Pancreas (tissue), 10 donors: Measurements from ENCODE around the gene ENO2. TPM values are rescaled to one million over a fixed set of nuclear protein-coding genes. Genes with fewer than 3 reads are reported as not detected.

ENCODE experiments used
- ATAC-seq, 4 donors: fragments of 200-7000 bp; cut with Tn5 transposase; one replicate each; pipeline versions ENCODE4 v1.8.0 to v1.9.1; 2020; ENCODE audit warnings: mild to moderate bottlenecking in 4 of 4, moderate library complexity in 4 of 4
- DNase-seq, 6 donors: peaks; one replicate each; pipeline ENCODE4 v3.0.0-alpha.2; 2020
- FAIRE-seq: peaks from 2 replicates; lab custom pipeline; 2012; peaks lifted over from hg19 to GRCh38; lab: Jason Lieb, UNC
- H3K27ac ChIP-seq, 4 donors: fragments of 200-600 bp; sonication (generic); 1 replicate in 3 of 4; 2 replicates in 1 of 4; pipeline versions ENCODE4 v1.5.0 to v1.8.0; 2020
- H3K27me3 ChIP-seq, 4 donors: fragments of 200-600 bp; one replicate each; pipeline ENCODE4 v1.8.0; 2021
- H3K36me3 ChIP-seq, 3 donors: fragments of 200-600 bp; sonication (generic) in 1 of 3; one replicate each; pipeline versions ENCODE4 v1.5.0 to v1.8.0; 2020 to 2021
- H3K4me1 ChIP-seq, 3 donors: fragments of 200-600 bp; one replicate each; pipeline ENCODE4 v1.8.0; 2021
- H3K4me3 ChIP-seq, 4 donors: fragments of 200-600 bp; sonication (generic) in 2 of 4; one replicate each; pipeline versions ENCODE4 v1.5.0 to v1.8.0; 2020 to 2021
- H3K9me3 ChIP-seq, 4 donors: fragments of 200-600 bp; one replicate each; pipeline ENCODE4 v1.8.0; 2021
- CTCF ChIP-seq, 4 donors: fragments of 200-600 bp; sonication (generic) in 3 of 4; IDR thresholded peaks; one replicate each; pipeline versions ENCODE4 v1.5.0 to v1.8.0; 2021; ENCODE audit warnings: antibody characterized with exemption in 4 of 4
- WGBS, 2 donors: extraction: QIAGEN DNeasy Blood & Tissue Kit; methylation state at CpG; one replicate each; pipeline ENCODE4 v1.1.7; 2013; 5-methylcytosine and 5-hydroxymethylcytosine counted together
- intact Hi-C, 3 donors: fragments of 100-400 bp; cut with DNase I; formaldehyde crosslinking; loops; one replicate each; pipeline versions ENCODE4 v1.11.1 to v1.14.2; 2022
- microRNA-seq, 2 donors: library from miRNA; unstranded; fragments of <30 nt; microRNA quantifications; one replicate each; pipeline versions ENCODE4 to v1.1.0, GENCODE V29; 2019 to 2020
- polyA plus RNA-seq, 2 donors: library from polyadenylated mRNA; stranded (reverse); fragments of 200-250 nt; gene quantifications; one replicate each; pipeline ENCODE4 v1.2.3, GENCODE V29; 2013
- total RNA-seq, 6 donors: library from RNA; stranded (reverse); fragmentation: NEBNext Ultra II Directional in 4 of 6; extraction: Animal tissue kit (Norgen Biotek cat#: 25700) in 4 of 6; gene quantifications; one replicate each; pipeline versions ENCODE4 v1.2.1 to v1.2.4, GENCODE V29; 2021 to 2023
- donor health status: healthy with polysubstance abuse.
- donor health status: DM: no; HTN: no; CAD: no; lungs with moderate emphysema.
- donor health status: DM: no; HTN: no; CAD: no.
- donor health status: control.
- donor health status: control.
- donor health status: Bipolar disorder and iron deficiency.
- donor health status: DM: yes; HTN: yes; CAD: no.
- donor health status: DM: no; HTN: no; CAD: no.
- donor health status: DM: no; HTN: no; CAD: no.
- donor health status: DM: yes; HTN: yes; CAD: no.

The ENO2 gene
- total and polyA plus RNA-seq, 8 donors: 2.3 to 53.6 (median 6.6) TPM

GRCh38 chr12:6970096-6970527, 55.7 kb downstream of the ENO2 start:
- no peaks in the 10 kb centered on the region for H3K27me3 ChIP-seq
- 0 to 1% methylated on average over 29 to 31 of the region's 31 CpGs for WGBS, 2 donors
- peaks cover 27 to 44% (median 30%) of the 10 kb centered on the region in 3 donors for H3K4me1 ChIP-seq
- ATAC-seq: peak; percentile 18 to 46 (median 38)
- peak in 3 of 6 donors; percentile 53 to 75 (median 65) for DNase-seq
- H3K9me3 ChIP-seq: no peaks in the 10 kb centered on the region
- FAIRE-seq: no peak
- intact Hi-C loops: no loop called here
- peak overlapping the region; percentile 82 to 88 (median 85) for H3K27ac ChIP-seq
- TF ChIP-seq CTCF (IDR thresholded peaks at IDR 0.05): no peak
- peaks cover 0 to 15% (median 4%) of the 10 kb centered on the region in 3 donors for H3K36me3 ChIP-seq
- H3K4me3 ChIP-seq: peak overlapping the region; percentile 74 to 97 (median 85)

Small RNA genes within 50 kb of the gene (microRNA-seq; reads per million reads assigned to microRNA genes)
- gene MIR141 (4,196 to 8,906 reads per million in 2 donors), gene MIR200C (38,233 to 90,951 reads per million in 2 donors)

Other genes with a start within 250 kb of the ENO2 start
- gene ZNF384, start 225.2 kb upstream of the ENO2 start, total RNA-seq: 10 to 100 TPM; 20.4 to 29.8 (median 23.9) TPM
- gene ZNF384, start 225.2 kb upstream of the ENO2 start, polyA plus RNA-seq: 10 to 100 TPM; 36.6 to 36.7 TPM
- gene PIANP, start 213.8 kb upstream of the ENO2 start, total RNA-seq: under 1 TPM in 5 of 6 donors, not detected in 1; 0.12 to 0.34 (median 0.20) TPM
- gene PIANP, start 213.8 kb upstream of the ENO2 start, polyA plus RNA-seq: 1 to 10 TPM; 1.4 to 2.7 TPM
- gene COPS7A, start 190.5 kb upstream of the ENO2 start, total RNA-seq: 10 to 100 TPM; 14.2 to 31.0 (median 23.8) TPM
- 10 to 100 TPM; 29.5 to 39.6 TPM for gene COPS7A, start 190.5 kb upstream of the ENO2 start, polyA plus RNA-seq
- gene MLF2, start 161.4 kb upstream of the ENO2 start, total RNA-seq: 10 to 100 TPM; 38.5 to 63.0 (median 54.0) TPM
- gene MLF2, start 161.4 kb upstream of the ENO2 start, polyA plus RNA-seq: 100 to 1,000 TPM in 1 of 2 donors, 10 to 100 TPM in 1; 74.7 to 111 TPM
- gene PTMS, start 148.2 kb upstream of the ENO2 start, total RNA-seq: 100 to 1,000 TPM in 1 of 6 donors, 10 to 100 TPM in 5; 41.0 to 117 (median 58.3) TPM
- 100 to 1,000 TPM; 128 to 276 TPM for gene PTMS, start 148.2 kb upstream of the ENO2 start, polyA plus RNA-seq
- gene LAG3, start 142.1 kb upstream of the ENO2 start, total RNA-seq: under 1 TPM in 5 of 6 donors, not detected in 1; 0.15 to 0.32 (median 0.19) TPM
- gene LAG3, start 142.1 kb upstream of the ENO2 start, polyA plus RNA-seq: under 1 TPM; 0.70 to 0.91 TPM
- 10 to 100 TPM in 1 of 6 donors, 1 to 10 TPM in 5; 1.2 to 19.9 (median 4.0) TPM for gene CD4, start 125.1 kb upstream of the ENO2 start, total RNA-seq
- gene CD4, start 125.1 kb upstream of the ENO2 start, polyA plus RNA-seq: 1 to 10 TPM; 1.2 to 2.0 TPM
- gene GPR162, start 92.8 kb upstream of the ENO2 start, total RNA-seq: 1 to 10 TPM in 2 of 6 donors, under 1 TPM in 4; 0.41 to 4.9 (median 0.85) TPM
- 1 to 10 TPM; 5.2 to 8.8 TPM for gene GPR162, start 92.8 kb upstream of the ENO2 start, polyA plus RNA-seq
- 10 to 100 TPM in 2 of 6 donors, 1 to 10 TPM in 4; 5.6 to 17.3 (median 9.2) TPM for gene P3H3, start 86.2 kb upstream of the ENO2 start, total RNA-seq
- 10 to 100 TPM; 21.6 to 32.8 TPM for gene P3H3, start 86.2 kb upstream of the ENO2 start, polyA plus RNA-seq
- gene GNB3, start 73.7 kb upstream of the ENO2 start, total RNA-seq: 1 to 10 TPM in 5 of 6 donors, under 1 TPM in 1; 0.89 to 2.7 (median 1.5) TPM
- gene GNB3, start 73.7 kb upstream of the ENO2 start, polyA plus RNA-seq: 10 to 100 TPM in 1 of 2 donors, 1 to 10 TPM in 1; 6.2 to 12.6 TPM
- 1 to 10 TPM in 1 of 6 donors, under 1 TPM in 5; 0.08 to 1.1 (median 0.56) TPM for gene CDCA3, start 63.3 kb upstream of the ENO2 start, total RNA-seq
- 1 to 10 TPM in 1 of 2 donors, under 1 TPM in 1; 0.80 to 1.2 TPM for gene CDCA3, start 63.3 kb upstream of the ENO2 start, polyA plus RNA-seq
- 10 to 100 TPM; 17.8 to 38.4 (median 29.2) TPM for gene USP5, start 62.4 kb upstream of the ENO2 start, total RNA-seq
- 10 to 100 TPM; 18.3 to 25.2 TPM for gene USP5, start 62.4 kb upstream of the ENO2 start, polyA plus RNA-seq
- gene TPI1, start 47.0 kb upstream of the ENO2 start, total RNA-seq: 100 to 1,000 TPM in 4 of 6 donors, 10 to 100 TPM in 2; 88.5 to 211 (median 128) TPM
- 100 to 1,000 TPM in 1 of 2 donors, 10 to 100 TPM in 1; 93.1 to 247 TPM for gene TPI1, start 47.0 kb upstream of the ENO2 start, polyA plus RNA-seq
- 1 to 10 TPM; 3.1 to 5.2 (median 4.4) TPM for gene SPSB2, start 41.3 kb upstream of the ENO2 start, total RNA-seq
- gene SPSB2, start 41.3 kb upstream of the ENO2 start, polyA plus RNA-seq: 10 to 100 TPM; 10.6 to 12.5 TPM
- 1 to 10 TPM; 1.7 to 5.2 (median 3.4) TPM for gene LRRC23, start 9.8 kb upstream of the ENO2 start, total RNA-seq
- 10 to 100 TPM in 1 of 2 donors, 1 to 10 TPM in 1; 8.8 to 13.0 TPM for gene LRRC23, start 9.8 kb upstream of the ENO2 start, polyA plus RNA-seq
- 10 to 100 TPM; 30.9 to 54.5 (median 36.2) TPM for gene ATN1, start 13.4 kb downstream of the ENO2 start, total RNA-seq
- 100 to 1,000 TPM; 110 to 113 TPM for gene ATN1, start 13.4 kb downstream of the ENO2 start, polyA plus RNA-seq
- not detected for gene RNU7-1, start 29.2 kb downstream of the ENO2 start, total RNA-seq
- gene RNU7-1, start 29.2 kb downstream of the ENO2 start, polyA plus RNA-seq: not detected
- 100 to 1,000 TPM in 2 of 6 donors, 10 to 100 TPM in 4; 86.8 to 154 (median 97.6) TPM for gene C12orf57, start 29.4 kb downstream of the ENO2 start, total RNA-seq
- 100 to 1,000 TPM; 176 to 314 TPM for gene C12orf57, start 29.4 kb downstream of the ENO2 start, polyA plus RNA-seq
- gene PTPN6, start 36.8 kb downstream of the ENO2 start, total RNA-seq: 10 to 100 TPM; 13.3 to 37.9 (median 17.8) TPM
- 10 to 100 TPM; 48.7 to 53.1 TPM for gene PTPN6, start 36.8 kb downstream of the ENO2 start, polyA plus RNA-seq
- gene PHB2, start 56.1 kb downstream of the ENO2 start, total RNA-seq: 100 to 1,000 TPM in 3 of 6 donors, 10 to 100 TPM in 3; 79.7 to 139 (median 101) TPM
- gene PHB2, start 56.1 kb downstream of the ENO2 start, polyA plus RNA-seq: 10 to 100 TPM; 74.7 to 91.9 TPM
- 10 to 100 TPM in 5 of 6 donors, 1 to 10 TPM in 1; 8.9 to 20.2 (median 17.0) TPM for gene EMG1, start 56.3 kb downstream of the ENO2 start, total RNA-seq
- gene EMG1, start 56.3 kb downstream of the ENO2 start, polyA plus RNA-seq: 10 to 100 TPM in 1 of 2 donors, 1 to 10 TPM in 1; 9.4 to 12.9 TPM
- 10 to 100 TPM; 22.4 to 36.5 (median 32.4) TPM for gene LPCAT3, start 103.9 kb downstream of the ENO2 start, total RNA-seq
- 10 to 100 TPM; 23.0 to 32.6 TPM for gene LPCAT3, start 103.9 kb downstream of the ENO2 start, polyA plus RNA-seq
- 100 to 1,000 TPM in 1 of 6 donors, 10 to 100 TPM in 5; 20.4 to 162 (median 58.8) TPM for gene C1S, start 146.1 kb downstream of the ENO2 start, total RNA-seq
- 10 to 100 TPM; 36.5 to 47.2 TPM for gene C1S, start 146.1 kb downstream of the ENO2 start, polyA plus RNA-seq
- 100 to 1,000 TPM in 2 of 6 donors, 10 to 100 TPM in 4; 20.2 to 212 (median 66.8) TPM for gene C1R, start 177.9 kb downstream of the ENO2 start, total RNA-seq
- 10 to 100 TPM; 54.9 to 66.1 TPM for gene C1R, start 177.9 kb downstream of the ENO2 start, polyA plus RNA-seq
- gene C1RL, start 194.6 kb downstream of the ENO2 start, total RNA-seq: 10 to 100 TPM; 36.8 to 57.7 (median 44.7) TPM
- gene C1RL, start 194.6 kb downstream of the ENO2 start, polyA plus RNA-seq: 10 to 100 TPM; 36.5 to 60.5 TPM
- gene RBP5, start 214.3 kb downstream of the ENO2 start, total RNA-seq: 1 to 10 TPM in 5 of 6 donors, under 1 TPM in 1; 0.73 to 3.2 (median 2.2) TPM
- 1 to 10 TPM; 3.9 to 7.8 TPM for gene RBP5, start 214.3 kb downstream of the ENO2 start, polyA plus RNA-seq
- 10 to 100 TPM in 5 of 6 donors, 1 to 10 TPM in 1; 7.8 to 26.2 (median 13.1) TPM for gene CLSTN3, start 215.8 kb downstream of the ENO2 start, total RNA-seq
- gene CLSTN3, start 215.8 kb downstream of the ENO2 start, polyA plus RNA-seq: 10 to 100 TPM; 21.6 to 25.8 TPM